Thyroid gland (tissue), 4 donors: ENCODE results near the gene DCPS. TPM values are rescaled to one million over a fixed set of nuclear protein-coding genes. Genes with fewer than 3 reads are reported as not detected.

Experiments used
- DNase-seq, 2 donors: peaks; one replicate each; pipeline ENCODE4 v3.0.0-alpha.2; 2019
- H3K27ac ChIP-seq, 3 donors: fragments of 200-600 bp; sonication (generic); 1 replicate in 2 of 3; 2 replicates in 1 of 3; pipeline ENCODE4 v1.5.1; 2016 to 2019; ENCODE audit warnings: mild to moderate bottlenecking in 1 of 3, moderate library complexity in 1 of 3
- H3K27me3 ChIP-seq: fragments of 200-600 bp; sonication (generic); one replicate; pipeline ENCODE4 v1.5.1; 2019
- H3K36me3 ChIP-seq, 2 donors: fragments of 200-600 bp; sonication (generic); one replicate each; pipeline ENCODE4 v1.5.1; 2016 to 2019
- H3K4me1 ChIP-seq, 2 donors: fragments of 200-600 bp; sonication (generic); one replicate each; pipeline ENCODE4 v1.5.1; 2017 to 2019
- H3K4me3 ChIP-seq, 3 donors: fragments of 200-600 bp; sonication (generic); replicated peaks in 1 of 3; 1 replicate in 2 of 3; 2 replicates in 1 of 3; pipeline ENCODE4 v1.5.1; 2016; ENCODE audit warnings: mild to moderate bottlenecking in 1 of 3
- H3K9me3 ChIP-seq: fragments of 200-600 bp; sonication (generic); one replicate; pipeline ENCODE4 v1.5.1; 2017
- POLR2A ChIP-seq, 2 donors: fragments of 450-650 bp; IDR thresholded peaks; one replicate each; pipeline ENCODE4 v1.6.1; 2017; ENCODE audit warnings: antibody characterized with exemption in 2 of 2, mild to moderate bottlenecking in 2 of 2, moderate library complexity in 1 of 2
- WGBS, 2 donors: methylation state at CpG; one replicate each; pipeline ENCODE4 v1.1.5; 2017; 5-methylcytosine and 5-hydroxymethylcytosine counted together
- intact Hi-C: fragments of 100-400 bp; cut with DNase I; formaldehyde crosslinking; loops from one replicate; pipeline ENCODE4 v1.15.1; 2023
- total RNA-seq, 4 donors: library from RNA; depleted of rRNA; stranded (reverse); fragments of >200 nt; gene quantifications; one replicate each; pipeline ENCODE4 v1.2.3, GENCODE V29; 2016
- TF ChIP-seq, protein P1 (sequence below), 6 experiments: fragments of 200-600 bp in 3 of 6; fragments of 450-650 bp in 3 of 6; sonication (generic) in 3 of 6; IDR thresholded peaks; one replicate each; pipeline ENCODE4 v1.5.1; 2016 to 2019; ENCODE audit warnings: antibody characterized with exemption in 6 of 6, mild to moderate bottlenecking in 2 of 6, inconsistent platforms in 1 of 6, moderate library complexity in 1 of 6

Gene DCPS
- total RNA-seq, 4 donors from 2014 or later = 6.1 to 18.9 (median 13.9) TPM

GRCh38 chr11:126257764-126258163 is 46.1 kb upstream of the DCPS start:
- TF ChIP-seq, protein P1, sequence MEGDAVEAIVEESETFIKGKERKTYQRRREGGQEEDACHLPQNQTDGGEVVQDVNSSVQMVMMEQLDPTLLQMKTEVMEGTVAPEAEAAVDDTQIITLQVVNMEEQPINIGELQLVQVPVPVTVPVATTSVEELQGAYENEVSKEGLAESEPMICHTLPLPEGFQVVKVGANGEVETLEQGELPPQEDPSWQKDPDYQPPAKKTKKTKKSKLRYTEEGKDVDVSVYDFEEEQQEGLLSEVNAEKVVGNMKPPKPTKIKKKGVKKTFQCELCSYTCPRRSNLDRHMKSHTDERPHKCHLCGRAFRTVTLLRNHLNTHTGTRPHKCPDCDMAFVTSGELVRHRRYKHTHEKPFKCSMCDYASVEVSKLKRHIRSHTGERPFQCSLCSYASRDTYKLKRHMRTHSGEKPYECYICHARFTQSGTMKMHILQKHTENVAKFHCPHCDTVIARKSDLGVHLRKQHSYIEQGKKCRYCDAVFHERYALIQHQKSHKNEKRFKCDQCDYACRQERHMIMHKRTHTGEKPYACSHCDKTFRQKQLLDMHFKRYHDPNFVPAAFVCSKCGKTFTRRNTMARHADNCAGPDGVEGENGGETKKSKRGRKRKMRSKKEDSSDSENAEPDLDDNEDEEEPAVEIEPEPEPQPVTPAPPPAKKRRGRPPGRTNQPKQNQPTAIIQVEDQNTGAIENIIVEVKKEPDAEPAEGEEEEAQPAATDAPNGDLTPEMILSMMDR (IDR thresholded peaks at IDR 0.05) = no peak
- TF ChIP-seq POLR2A (IDR thresholded peaks at IDR 0.05) = no peak
- no peaks in the 10 kb centered on the region for H3K4me1 ChIP-seq
- intact Hi-C loops = no loop called here
- H3K4me3 ChIP-seq = no peak overlapping the region
- 88 to 93% methylated on average over 2 of the region's 2 CpGs for WGBS, 2 donors
- H3K27ac ChIP-seq = no peak overlapping the region
- H3K36me3 ChIP-seq = peaks cover 8 to 23% of the 10 kb centered on the region in 2 donors
- no peaks in the 10 kb centered on the region for H3K27me3 ChIP-seq
- DNase-seq = no peak
- H3K9me3 ChIP-seq = no peaks in the 10 kb centered on the region

- H3K27ac ChIP-seq = no peak overlapping the region
- WGBS, 2 donors = 95 to 98% methylated on average over 6 of the region's 6 CpGs
- intact Hi-C loops = no loop called here
- peaks cover 52 to 61% of the 10 kb centered on the region in 2 donors for H3K36me3 ChIP-seq
- no peaks in the 10 kb centered on the region for H3K27me3 ChIP-seq
- TF ChIP-seq, protein P1 (IDR thresholded peaks at IDR 0.05) = no peak
- no peak for DNase-seq
- no peak overlapping the region for H3K4me3 ChIP-seq
- H3K4me1 ChIP-seq = peaks cover 0 to under 1% of the 10 kb centered on the region in 2 donors
- no peaks in the 10 kb centered on the region for H3K9me3 ChIP-seq
These were observed 41.6 kb upstream of the DCPS start for GRCh38 chr11:126262216-126262615.

- WGBS, 2 donors = 89 to 92% methylated on average over 6 of the region's 6 CpGs
- no peaks in the 10 kb centered on the region for H3K9me3 ChIP-seq
- H3K4me3 ChIP-seq = no peak overlapping the region
- intact Hi-C loops = no loop called here
- H3K27ac ChIP-seq = no peak overlapping the region
- H3K27me3 ChIP-seq = no peaks in the 10 kb centered on the region
- no peak for DNase-seq
- peaks cover 0 to 6% of the 10 kb centered on the region in 2 donors for H3K4me1 ChIP-seq
- TF ChIP-seq, protein P1 (IDR thresholded peaks at IDR 0.05) = no peak
- TF ChIP-seq POLR2A (IDR thresholded peaks at IDR 0.05) = no peak
- peaks cover 53 to 55% of the 10 kb centered on the region in 2 donors for H3K36me3 ChIP-seq
These were observed 40.4 kb upstream of the DCPS start for GRCh38 chr11:126263489-126263888.

- WGBS, 2 donors = 84 to 92% methylated on average over 8 of the region's 8 CpGs
These were observed 38.0 kb upstream of the DCPS start for GRCh38 chr11:126265811-126266210.

DNA sequence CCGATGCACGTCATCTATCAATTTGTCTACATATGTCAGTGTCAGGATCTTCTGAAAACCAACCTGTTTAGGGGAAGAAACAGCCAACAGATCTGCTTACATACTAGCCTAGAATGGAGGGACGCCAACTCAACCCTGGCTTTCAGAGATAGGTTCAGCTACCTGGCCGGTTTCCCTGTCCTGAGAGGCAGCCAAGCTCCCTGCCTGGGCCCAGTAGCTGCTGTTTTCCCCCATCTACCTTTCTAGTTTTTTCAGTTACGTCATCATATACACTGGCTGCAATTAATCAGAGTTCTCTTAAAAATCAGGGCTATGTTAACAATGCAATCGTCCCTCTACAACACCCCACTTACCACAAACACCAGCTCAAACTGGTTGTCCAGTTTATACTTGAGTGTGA is 36.2 kb upstream of the DCPS start:
- 55 to 64% methylated on average over 6 of the region's 6 CpGs for WGBS, 2 donors
- intact Hi-C loops = loop anchor here (5.0 kb wide), 1 partner anchor 55 kb away; the partner anchor contains the start of genes FAM118B and RPUSD4
- peaks cover 43 to 47% of the 10 kb centered on the region in 2 donors for H3K36me3 ChIP-seq
- H3K27me3 ChIP-seq = no peaks in the 10 kb centered on the region
- TF ChIP-seq, protein P1 (IDR thresholded peaks at IDR 0.05) = no peak
- no peak for TF ChIP-seq POLR2A (IDR thresholded peaks at IDR 0.05)
- H3K27ac ChIP-seq = peak overlapping the region in 2 of 3 donors; percentile 81 to 90
- peak; percentile 53 to 57 for DNase-seq
- no peaks in the 10 kb centered on the region for H3K9me3 ChIP-seq
- H3K4me1 ChIP-seq = peaks cover 8 to 11% of the 10 kb centered on the region in 2 donors
- peak overlapping the region in 2 of 3 donors; percentile 3 to 83 for H3K4me3 ChIP-seq

More at GRCh38 chr11:126265811-126266210, 38.0 kb upstream of the DCPS start:
- Histone ChIP-seq H3K36me3 (peaks cover 53 to 55% of the 10 kb centered on the region in 2 donors), H3K4me1 (peaks cover 8 to 11% of the 10 kb centered on the region in 2 donors), H3K9me3 (no peaks in the 10 kb centered on the region), H3K27ac (no peak overlapping the region), H3K27me3 (no peaks in the 10 kb centered on the region), H3K4me3 (no peak overlapping the region)
- intact Hi-C loops = loop anchor here (5.0 kb wide), 1 partner anchor 54 kb away; the partner anchor contains the start of genes FAM118B and RPUSD4
- TF ChIP-seq POLR2A (IDR thresholded peaks at IDR 0.05) = no peak
- TF ChIP-seq, protein P1 (IDR thresholded peaks at IDR 0.05) = no peak
- no peak for DNase-seq
